RPMI7951 (cell line): ENCODE data around the gene TANC1. TPM values are rescaled to one million over a fixed set of nuclear protein-coding genes. Genes with fewer than 3 reads are reported as not detected.
A peak's percentile ranks its signal among the peaks of the same experiment; 100 is the strongest.

ENCODE experiments used
- DNase-seq: peaks from one replicate; pipeline ENCODE4 v3.0.0-alpha.2; 2012; ENCODE audit warnings: low read depth
- total RNA-seq: library from RNA; depleted of rRNA; stranded (reverse); fragments of >200 nt; shearing (Covaris generic); gene quantifications from 2 replicates; pipeline ENCODE4 v1.2.3, GENCODE V29; 2014

The TANC1 gene
- total RNA-seq, 1 experiment from 2014 or later: 24.4 TPM

GRCh38 chr2:159157361-159158209 is 189.1 kb downstream of the TANC1 start:
- peak; percentile 70 for DNase-seq

DNA sequence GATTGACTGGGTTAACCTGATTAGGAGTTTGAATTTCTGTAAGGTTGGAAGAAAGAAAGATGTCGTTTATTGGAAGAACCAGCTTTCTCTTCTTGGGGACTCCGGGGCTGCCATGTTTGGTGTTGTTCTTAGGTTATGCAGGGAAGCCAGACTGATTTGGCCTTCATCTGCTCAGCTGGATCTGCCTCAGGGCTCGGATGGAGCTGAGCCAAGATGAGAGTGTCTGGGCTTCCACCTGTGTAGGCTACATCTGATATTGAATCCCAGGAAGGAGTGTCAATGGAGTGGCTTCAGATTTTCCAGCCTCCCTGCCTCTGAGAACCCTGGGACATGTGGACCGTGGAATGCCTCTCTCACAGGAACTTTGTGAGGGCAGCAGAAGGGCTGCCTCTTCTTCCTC is 192.0 kb downstream of the TANC1 start:
- DNase-seq: no peak

DNA sequence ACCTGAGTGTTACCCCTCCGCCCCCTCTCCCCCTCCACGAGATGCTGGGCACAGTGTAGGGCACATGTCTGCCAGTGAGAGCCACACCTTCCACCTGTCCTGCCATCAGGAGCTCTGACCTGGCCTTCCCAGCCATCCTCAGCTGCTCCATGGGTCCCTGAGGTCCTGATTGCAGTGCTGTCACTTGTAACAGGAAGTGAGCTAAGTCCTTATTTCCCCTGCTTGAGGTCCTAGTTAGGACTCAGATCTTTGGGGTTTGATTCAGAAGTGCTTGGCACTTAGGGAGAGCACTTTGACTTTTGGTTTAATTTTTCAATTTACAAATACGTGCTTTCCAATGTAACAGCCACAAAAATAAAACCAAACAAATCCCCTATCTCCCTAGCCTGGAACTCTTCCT is 192.5 kb downstream of the TANC1 start:
- DNase-seq: no peak

DNA sequence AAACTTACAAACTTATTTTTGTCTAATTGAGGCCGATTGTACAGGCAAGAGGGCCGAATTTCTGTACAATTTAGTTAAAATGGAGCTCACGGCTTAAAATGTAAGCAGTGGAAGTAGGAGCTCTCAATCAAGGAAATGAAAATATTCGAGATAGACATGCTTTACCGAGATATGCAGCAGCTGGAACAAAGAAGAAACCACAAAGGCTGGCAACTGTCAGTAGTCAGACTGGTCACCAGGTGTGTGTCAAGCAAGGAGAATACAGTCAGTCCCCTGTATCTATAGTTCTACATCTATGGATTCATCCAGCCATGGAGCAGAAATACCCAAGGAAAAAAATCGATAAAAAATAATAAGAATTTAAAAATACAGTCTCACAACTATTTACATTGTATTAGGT is 195.5 kb downstream of the TANC1 start:
- DNase-seq: no peak

- no peak for DNase-seq
Observed at GRCh38 chr2:159164457-159164911, 196.0 kb downstream of the TANC1 start.

GRCh38 chr2:159165048-159165447 is 196.6 kb downstream of the TANC1 start:
- DNase-seq: no peak

GRCh38 chr2:159168707-159169106 is 200.3 kb downstream of the TANC1 start:
- peak; percentile 19 for DNase-seq

- no peak for DNase-seq
Observed at GRCh38 chr2:159169187-159169586, 200.7 kb downstream of the TANC1 start.

DNA sequence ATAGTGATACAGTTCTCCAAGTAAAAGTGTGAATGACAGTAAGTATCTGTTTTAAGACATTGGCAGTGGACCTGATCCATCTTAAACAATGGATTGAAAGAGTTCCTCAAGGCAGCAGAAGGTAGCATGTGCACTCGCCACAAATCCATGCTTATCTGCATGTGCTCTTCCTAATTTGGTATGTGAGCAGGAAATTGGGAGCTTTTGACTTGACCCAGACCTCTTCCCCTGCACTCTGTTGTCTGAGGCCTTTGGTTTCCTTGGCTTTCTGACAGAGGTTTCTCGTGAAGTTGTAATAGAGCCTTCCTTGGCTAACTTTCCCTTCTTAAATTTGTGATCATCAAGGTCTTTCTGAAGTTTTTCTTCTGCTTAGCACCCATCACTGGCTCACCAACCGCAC is 204.0 kb downstream of the TANC1 start:
- DNase-seq: no peak

DNA sequence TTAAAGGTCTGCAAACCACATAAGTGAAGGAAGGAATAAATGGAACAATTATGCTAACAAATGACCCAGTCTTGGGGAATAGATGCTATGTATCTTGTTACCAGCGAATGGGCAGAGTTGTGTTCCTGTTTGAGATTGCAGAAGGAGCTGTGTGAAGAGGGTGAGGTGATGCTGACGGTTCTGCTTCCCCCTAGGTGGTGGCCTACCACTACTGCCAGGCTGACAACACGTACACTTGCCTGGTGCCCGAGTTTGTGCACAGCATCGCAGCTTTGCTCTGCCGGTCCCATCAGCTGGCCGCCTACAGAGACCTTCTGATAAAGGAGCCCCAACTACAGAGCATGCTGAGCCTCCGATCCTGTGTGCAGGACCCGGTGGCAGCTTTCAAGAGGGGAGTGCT is 206.3 kb downstream of the TANC1 start:
- no peak for DNase-seq

- no peak for DNase-seq
Observed at GRCh38 chr2:159175182-159175581, 206.7 kb downstream of the TANC1 start.

- no peak for DNase-seq
Observed at GRCh38 chr2:159175927-159176326, 207.5 kb downstream of the TANC1 start.

DNA sequence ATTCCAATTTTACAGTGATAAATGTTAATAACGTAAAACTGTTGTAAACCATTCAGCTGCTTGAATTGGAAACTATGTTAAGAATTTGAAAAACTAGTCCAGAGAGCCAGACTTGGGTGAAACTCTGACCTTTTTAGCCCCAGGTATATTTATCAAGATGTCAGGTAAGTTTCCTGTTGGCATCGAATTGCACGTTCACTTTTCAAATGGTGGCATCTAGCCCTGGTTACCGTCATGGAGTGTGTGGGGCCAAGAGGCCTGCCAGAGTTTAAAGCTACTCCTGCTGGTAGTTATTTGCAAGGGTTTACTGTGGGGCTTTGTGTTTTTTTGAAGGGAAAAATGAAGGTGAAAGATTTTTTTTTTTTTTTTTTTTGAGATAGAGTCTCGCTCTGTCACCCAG is 208.1 kb downstream of the TANC1 start:
- no peak for DNase-seq

- DNase-seq: no peak
Observed at GRCh38 chr2:159177357-159177756, 208.9 kb downstream of the TANC1 start.

DNA sequence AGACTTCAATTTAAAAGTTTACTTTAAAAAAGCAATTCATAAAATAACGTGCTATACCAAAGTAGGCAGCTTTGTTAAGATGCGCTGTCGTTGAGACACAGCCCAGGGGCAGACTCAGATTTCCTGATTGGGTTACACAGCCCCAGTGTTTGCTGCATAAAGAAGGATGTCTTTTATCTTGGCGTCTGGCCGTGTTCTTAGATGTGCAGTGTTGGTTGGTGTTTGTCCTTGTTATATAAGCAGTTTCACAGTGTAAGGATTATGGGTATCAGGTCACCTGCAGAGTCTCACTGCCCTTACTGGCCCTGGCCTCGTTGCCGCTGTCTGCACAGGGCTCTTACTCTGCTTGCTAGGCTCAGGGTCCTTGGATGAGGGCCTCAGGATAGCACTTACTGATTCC is 209.5 kb downstream of the TANC1 start:
- DNase-seq: no peak

- DNase-seq: no peak
Observed at GRCh38 chr2:159179096-159179495, 210.7 kb downstream of the TANC1 start.

- no peak for DNase-seq
Observed at GRCh38 chr2:159179696-159180095, 211.3 kb downstream of the TANC1 start.

- no peak for DNase-seq
Observed at GRCh38 chr2:159183346-159183745, 214.9 kb downstream of the TANC1 start.

- DNase-seq: peak; percentile 91
Observed at GRCh38 chr2:159185401-159186130, 217.1 kb downstream of the TANC1 start.

DNA sequence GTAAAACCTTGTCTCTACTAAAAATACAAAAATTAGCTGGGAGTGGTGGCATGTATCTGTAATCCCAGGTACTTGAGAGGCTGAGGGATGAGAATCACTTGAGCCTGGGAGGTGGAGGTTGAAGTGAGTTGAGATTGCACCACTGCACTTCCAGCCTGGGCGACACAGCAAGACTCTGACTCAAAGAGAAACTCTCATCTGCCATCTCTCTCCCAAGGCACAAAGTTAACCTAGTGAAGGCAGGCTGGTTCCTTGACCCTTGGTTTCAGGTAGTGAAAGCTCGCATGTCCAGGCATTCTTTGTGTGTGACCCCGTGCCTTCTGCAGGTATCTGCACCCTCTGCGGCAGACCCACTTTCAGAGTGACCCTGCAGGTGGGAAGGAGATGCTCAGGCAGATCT is 218.0 kb downstream of the TANC1 start:
- DNase-seq: no peak

DNA sequence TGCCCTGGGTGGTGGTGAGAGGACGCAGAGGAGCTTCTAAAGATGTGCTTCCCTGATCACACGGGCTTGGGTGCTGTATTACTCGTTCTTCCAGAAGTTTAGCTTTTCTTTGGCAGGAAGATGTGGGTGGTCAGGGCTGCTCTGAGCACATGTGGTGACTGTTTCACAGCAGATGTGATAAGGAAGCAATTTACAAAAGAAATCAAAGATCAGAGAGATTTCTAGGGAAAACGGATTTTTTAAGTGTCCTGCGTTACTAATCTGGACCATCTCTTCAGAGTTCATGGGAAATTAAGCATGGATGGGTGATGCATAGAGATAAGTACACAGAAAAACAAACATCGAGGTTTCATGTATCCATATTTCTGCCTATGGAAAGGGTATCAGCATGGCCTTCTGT is 218.7 kb downstream of the TANC1 start:
- DNase-seq: peak; percentile 13

GRCh38 chr2:159188449-159188848 is 220.0 kb downstream of the TANC1 start:
- no peak for DNase-seq

- no peak for DNase-seq
Observed at GRCh38 chr2:159192371-159192918, 224.0 kb downstream of the TANC1 start.
